ENCODE data around the gene FILIP1L.

The FILIP1L gene

DNA sequence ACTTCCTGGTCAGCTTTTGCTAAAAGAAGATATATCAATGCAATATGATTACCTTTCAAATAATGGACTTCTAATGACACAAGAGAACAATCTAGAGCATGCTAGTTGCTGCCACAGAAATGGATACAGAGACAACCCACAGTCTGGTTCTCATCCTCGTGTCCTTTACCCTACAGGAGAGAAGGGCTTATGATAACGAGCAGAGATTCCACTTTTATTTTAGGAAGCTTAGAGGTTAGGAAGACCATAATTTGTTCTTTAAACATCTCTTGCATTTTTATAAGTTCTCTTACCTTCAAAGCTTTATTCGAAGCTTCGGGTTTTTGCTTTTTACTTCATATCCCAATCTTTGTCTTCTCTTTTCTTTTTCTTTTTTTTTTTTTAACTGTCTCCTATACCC, 39.1 kb downstream of the FILIP1L start:
- Histone ChIP-seq H3K4me1 (ENCODE audit: low read depth, poor library complexity, severe bottlenecking) (no peaks in the 10 kb centered on the region), H3K27me3 (ENCODE audit: insufficient read depth, low read depth) (no peaks in the 10 kb centered on the region), H3K27ac (no peak overlapping the region)

DNA sequence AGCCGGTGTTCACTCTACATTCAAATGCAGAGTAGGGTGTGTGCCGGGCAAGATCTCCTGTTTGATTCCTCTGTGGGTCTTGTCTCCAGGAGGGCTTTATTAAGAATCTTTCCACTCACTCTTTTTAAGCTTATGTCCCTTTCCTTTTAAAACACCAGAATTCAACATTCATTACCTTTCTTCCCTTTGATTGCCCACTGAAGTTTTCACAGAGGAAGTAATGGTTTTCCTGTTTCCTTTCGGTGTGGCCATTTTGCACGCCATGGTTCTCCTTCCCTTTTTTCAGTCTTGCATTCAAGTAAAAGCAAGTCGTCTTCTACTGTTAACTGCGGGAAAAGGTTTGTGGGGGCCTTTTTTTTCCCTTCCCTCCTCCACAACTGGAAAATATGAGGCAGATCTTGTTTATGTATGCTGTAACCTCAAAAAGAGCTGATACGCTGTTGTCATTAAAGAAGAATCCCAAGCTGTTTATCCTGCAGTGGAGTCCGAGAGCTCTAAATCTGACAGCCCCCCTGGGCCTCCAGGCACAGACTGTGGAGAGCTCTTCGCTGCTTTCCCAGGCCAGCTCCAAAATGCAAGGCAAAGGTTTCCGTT, 40.5 kb downstream of the FILIP1L start:
- H4K20me1 ChIP-seq (ENCODE audit: insufficient read depth), result no peaks in the 10 kb centered on the region
- H3K9ac ChIP-seq, result no peak overlapping the region
- H2AFZ ChIP-seq (ENCODE audit: low read depth), result no peak overlapping the region
- no peak for TF ChIP-seq CTCF (conservative IDR thresholded peaks at IDR 0.05; ENCODE audit: low read depth, low read length)
- peaks cover 4% of the 10 kb centered on the region for H3K4me1 ChIP-seq (ENCODE audit: low read depth, poor library complexity, severe bottlenecking)
- H3K27me3 ChIP-seq (ENCODE audit: insufficient read depth, low read depth), result no peaks in the 10 kb centered on the region
- H3K36me3 ChIP-seq (ENCODE audit: insufficient read depth), result no peaks in the 10 kb centered on the region
- no peak overlapping the region for H3K27ac ChIP-seq
- H3K4me3 ChIP-seq (IDR thresholded peaks at IDR 0.05; ENCODE audit: insufficient read depth, low read depth, low read length), result no peak overlapping the region
- no peaks in the 10 kb centered on the region for H3K79me2 ChIP-seq (ENCODE audit: insufficient read depth, low read depth)
- no peak overlapping the region for H3K4me2 ChIP-seq

More for the DNA sequence above, 39.1 kb downstream of the FILIP1L start:
- no peak for TF ChIP-seq CTCF (conservative IDR thresholded peaks at IDR 0.05; ENCODE audit: low read depth, low read length)
- H2AFZ ChIP-seq (ENCODE audit: low read depth), result no peak overlapping the region
- no peaks in the 10 kb centered on the region for H4K20me1 ChIP-seq (ENCODE audit: insufficient read depth)
- no peak overlapping the region for H3K4me2 ChIP-seq
- no peaks in the 10 kb centered on the region for H3K79me2 ChIP-seq (ENCODE audit: insufficient read depth, low read depth)
- no peaks in the 10 kb centered on the region for H3K36me3 ChIP-seq (ENCODE audit: insufficient read depth)
- H3K4me3 ChIP-seq (IDR thresholded peaks at IDR 0.05; ENCODE audit: insufficient read depth, low read depth, low read length), result no peak overlapping the region
- H3K9ac ChIP-seq, result no peak overlapping the region

DNA sequence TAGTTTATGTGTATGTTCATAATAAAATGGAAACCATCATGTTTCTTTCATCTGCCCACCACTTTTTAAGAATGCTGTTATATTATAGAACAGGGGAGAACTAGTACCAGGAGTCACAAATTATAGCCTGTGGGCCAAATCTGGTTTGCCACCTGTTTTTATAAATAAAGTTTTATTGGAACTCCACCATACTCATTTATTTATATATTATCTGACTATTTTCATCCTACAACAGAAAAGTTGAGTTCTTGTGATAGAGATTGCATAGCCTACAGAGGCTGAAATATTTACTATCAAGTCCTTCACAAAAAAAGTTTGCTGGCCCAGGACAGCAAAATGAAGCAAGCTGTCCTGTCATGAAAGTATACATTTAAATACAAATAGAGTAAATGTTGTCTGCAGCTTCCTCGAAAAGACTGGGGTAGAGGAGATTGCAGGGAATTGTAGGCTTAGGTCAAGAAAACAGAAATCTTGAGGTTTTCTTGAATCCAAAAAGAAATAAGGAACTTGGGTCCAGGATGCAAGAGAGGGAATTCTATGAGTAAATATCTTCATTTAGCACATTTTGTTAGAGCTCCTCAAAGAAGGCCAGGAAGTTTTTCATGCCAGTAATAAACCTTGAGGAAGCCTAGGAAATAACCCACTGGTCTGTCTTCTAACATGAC, 41.1 kb downstream of the FILIP1L start:
- H3K27me3 ChIP-seq (ENCODE audit: insufficient read depth, low read depth), result no peaks in the 10 kb centered on the region
- H3K9ac ChIP-seq, result no peak overlapping the region
- H3K79me2 ChIP-seq (ENCODE audit: insufficient read depth, low read depth), result no peaks in the 10 kb centered on the region
- H3K27ac ChIP-seq, result no peak overlapping the region
- H3K4me2 ChIP-seq, result no peak overlapping the region
- no peak overlapping the region for H2AFZ ChIP-seq (ENCODE audit: low read depth)
- H3K36me3 ChIP-seq (ENCODE audit: insufficient read depth), result no peaks in the 10 kb centered on the region
- peaks cover 6% of the 10 kb centered on the region for H3K4me1 ChIP-seq (ENCODE audit: low read depth, poor library complexity, severe bottlenecking)
- TF ChIP-seq CTCF (conservative IDR thresholded peaks at IDR 0.05; ENCODE audit: low read depth, low read length), result no peak
- H4K20me1 ChIP-seq (ENCODE audit: insufficient read depth), result no peaks in the 10 kb centered on the region
- H3K4me3 ChIP-seq (IDR thresholded peaks at IDR 0.05; ENCODE audit: insufficient read depth, low read depth, low read length), result no peak overlapping the region

GRCh38 chr3:100072326-100073048, 41.8 kb downstream of the FILIP1L start:
- Histone ChIP-seq H2AFZ (ENCODE audit: low read depth) (no peak overlapping the region), H3K4me2 (no peak overlapping the region), H3K4me1 (ENCODE audit: low read depth, poor library complexity, severe bottlenecking) (peaks cover 6% of the 10 kb centered on the region), H3K9ac (no peak overlapping the region), H4K20me1 (ENCODE audit: insufficient read depth) (no peaks in the 10 kb centered on the region), H3K4me3 (IDR thresholded peaks at IDR 0.05; ENCODE audit: insufficient read depth, low read depth, low read length) (no peak overlapping the region), H3K27me3 (ENCODE audit: insufficient read depth, low read depth) (no peaks in the 10 kb centered on the region), H3K27ac (no peak overlapping the region), H3K79me2 (ENCODE audit: insufficient read depth, low read depth) (no peaks in the 10 kb centered on the region), H3K36me3 (ENCODE audit: insufficient read depth) (no peaks in the 10 kb centered on the region)
- TF ChIP-seq CTCF (conservative IDR thresholded peaks at IDR 0.05; ENCODE audit: low read depth, low read length), result no peak
